ENCODE results near the gene RPL18.
"Not testable (repeated sequence)": the region's sequence is repeated elsewhere in the genome, so short reads cannot be mapped to it uniquely, and the experiment has no call there.

The RPL18 gene

DNA sequence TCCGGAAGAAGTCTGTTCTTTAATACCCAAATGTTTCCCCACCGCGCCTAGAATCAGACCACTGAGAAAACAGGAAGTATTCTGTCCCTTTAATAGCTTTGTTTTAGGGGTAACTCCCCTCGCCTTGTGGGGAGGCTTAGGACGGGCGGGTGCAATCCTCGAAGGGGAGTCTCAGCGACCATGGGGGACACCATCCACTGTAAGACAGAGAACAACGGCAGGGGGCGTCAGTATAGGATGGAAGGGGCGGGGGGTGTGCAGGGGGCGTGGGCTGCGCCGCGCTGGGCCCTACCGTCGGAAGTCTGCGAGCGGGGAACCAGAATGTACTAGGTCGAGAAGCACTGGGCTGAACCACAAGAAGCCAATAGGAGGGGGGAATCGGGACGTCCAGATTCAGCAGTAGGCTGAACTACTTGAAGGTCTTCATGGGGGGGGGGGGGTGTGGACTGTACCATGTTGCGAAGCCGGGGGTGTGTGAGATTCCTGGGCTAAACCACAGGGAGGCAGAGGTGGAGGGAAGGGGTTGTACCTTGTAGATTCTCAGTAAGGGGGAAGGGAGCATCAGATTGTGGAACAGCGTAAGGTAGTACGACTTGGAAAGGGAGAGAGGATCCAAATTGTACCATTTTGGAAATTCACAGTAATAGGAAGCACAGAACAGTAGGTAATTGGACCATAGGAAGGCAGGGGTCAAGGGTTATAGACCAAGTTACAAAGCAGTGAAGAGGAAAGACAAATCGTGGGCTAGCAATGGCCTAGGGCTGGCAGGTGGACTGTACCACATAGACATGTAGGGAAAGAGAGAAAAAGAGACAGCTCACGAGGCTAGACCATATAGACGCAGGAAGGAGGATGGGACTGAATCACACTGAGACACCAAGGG lies 19.2 kb upstream of the RPL18 start:
- TF ChIP-seq POLR2A (IDR thresholded peaks at IDR 0.05; ENCODE audit: low read length) (no peak), GATA1 (IDR thresholded peaks at IDR 0.05; ENCODE audit: low read depth, low read length) (no peak)
- DNase-seq: peak; percentile 86 to 91

DNA sequence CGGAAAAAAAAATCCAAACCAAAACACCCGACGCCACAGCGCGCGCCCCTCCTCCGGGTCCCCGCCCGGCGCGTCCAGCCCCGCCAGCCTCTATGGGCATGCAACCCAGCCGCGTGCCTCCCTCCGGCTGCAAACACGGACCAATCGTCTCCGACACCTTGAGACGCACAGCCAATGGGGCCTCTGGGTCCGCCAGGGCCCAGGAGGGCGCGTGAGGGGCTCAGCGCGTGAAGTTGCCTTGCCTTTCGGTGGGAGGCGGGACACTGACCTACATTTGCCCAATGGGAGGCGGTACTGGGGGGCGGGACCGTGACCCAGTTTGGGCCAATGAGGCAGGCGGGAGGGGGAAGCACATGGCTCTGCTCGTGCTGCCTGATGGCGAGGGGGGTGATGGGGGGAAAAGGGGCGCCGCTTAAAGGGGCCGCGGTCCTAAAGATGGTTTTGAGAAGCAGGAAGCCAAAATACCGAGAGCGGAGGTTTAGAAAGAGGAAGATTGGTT lies 18.5 kb upstream of the RPL18 start:
- peak; percentile 94 to 97 for DNase-seq
- no peak for TF ChIP-seq POLR2A (IDR thresholded peaks at IDR 0.05; ENCODE audit: low read length)

DNA sequence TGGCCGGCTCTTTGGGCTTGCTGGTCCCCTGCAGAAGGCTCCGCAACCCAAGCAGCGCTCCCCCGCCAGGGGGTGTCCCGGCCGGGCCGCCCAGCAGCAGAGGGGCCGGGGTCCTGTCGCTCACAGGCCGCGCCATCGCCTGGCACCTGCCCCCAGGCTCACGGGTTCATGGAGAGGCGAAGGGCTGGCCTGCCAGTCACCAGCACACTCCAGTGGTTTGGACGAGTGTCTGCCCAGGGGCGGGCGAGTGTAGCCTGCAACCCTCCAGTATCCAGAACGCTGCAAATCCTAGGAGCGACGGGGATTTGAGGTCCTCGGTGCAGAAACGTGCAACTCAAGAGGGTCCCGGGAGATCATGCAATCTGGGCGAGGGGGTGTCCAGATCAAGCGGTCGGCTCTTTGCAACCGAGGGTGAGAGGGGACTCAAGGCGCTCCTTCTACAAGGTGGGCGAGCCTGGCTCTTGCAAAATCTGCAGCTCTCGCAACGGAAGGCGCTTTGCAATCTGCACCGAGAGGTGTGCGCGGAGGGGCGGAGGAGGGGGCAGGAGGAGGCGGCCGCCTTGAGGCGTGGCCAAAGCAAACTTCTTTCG lies 18.0 kb upstream of the RPL18 start, which contains the start of gene DBP:
Gene DBP, minus strand, starts transcription at position 521 of the 590 bp plus-strand sequence. Its CDS starts 385 bp downstream, at position 136.
- no peak for TF ChIP-seq GATA1 (IDR thresholded peaks at IDR 0.05; ENCODE audit: low read depth, low read length)
- no peak for TF ChIP-seq POLR2A (IDR thresholded peaks at IDR 0.05; ENCODE audit: low read length)
- DNase-seq: no peak

GRCh38 chr19:48635966-48636858 lies 17.2 kb upstream of the RPL18 start:
- DNase-seq: no peak
- TF ChIP-seq POLR2A (IDR thresholded peaks at IDR 0.05; ENCODE audit: low read length) (no peak), GATA1 (IDR thresholded peaks at IDR 0.05; ENCODE audit: low read depth, low read length) (no peak)

DNA sequence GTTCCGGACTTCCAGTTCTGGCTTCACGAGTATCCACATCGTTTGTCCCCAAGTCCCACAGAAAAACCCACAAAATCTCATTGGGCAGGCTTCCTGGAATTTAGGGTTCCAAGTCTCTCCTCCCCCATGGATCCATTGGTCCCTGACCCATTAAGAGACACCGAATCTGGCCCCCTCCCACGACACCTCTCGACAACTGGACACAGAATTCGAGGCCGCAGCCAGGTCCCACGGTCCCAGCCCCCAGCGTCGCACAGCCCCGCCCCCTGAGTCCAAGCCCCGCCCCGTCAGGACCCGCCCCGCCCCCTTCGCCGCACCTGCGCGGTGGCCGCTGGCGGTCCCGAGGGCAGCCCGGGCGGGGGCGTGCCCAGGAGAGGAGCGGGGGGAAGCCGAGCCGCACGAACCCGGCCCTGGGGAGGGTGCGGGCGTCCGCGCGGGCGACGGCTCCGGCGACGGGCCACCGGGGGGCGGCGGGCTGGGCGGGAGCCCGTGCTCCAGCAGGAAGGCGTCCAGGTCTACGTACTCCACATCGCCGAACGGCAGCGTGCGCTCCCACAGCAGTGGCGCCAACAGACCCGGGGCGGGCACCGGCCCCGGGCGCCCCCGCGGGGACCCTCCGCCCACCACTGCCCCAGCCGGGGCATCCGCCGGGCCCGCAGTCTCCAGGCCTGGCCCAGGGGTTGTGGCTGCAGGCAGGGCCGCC lies 16.4 kb upstream of the RPL18 start:
- TF ChIP-seq GATA1 (IDR thresholded peaks at IDR 0.05; ENCODE audit: low read depth, low read length) (no peak), POLR2A (IDR thresholded peaks at IDR 0.05; ENCODE audit: low read length) (no peak)
- peak; percentile 81 to 89 for DNase-seq

DNA sequence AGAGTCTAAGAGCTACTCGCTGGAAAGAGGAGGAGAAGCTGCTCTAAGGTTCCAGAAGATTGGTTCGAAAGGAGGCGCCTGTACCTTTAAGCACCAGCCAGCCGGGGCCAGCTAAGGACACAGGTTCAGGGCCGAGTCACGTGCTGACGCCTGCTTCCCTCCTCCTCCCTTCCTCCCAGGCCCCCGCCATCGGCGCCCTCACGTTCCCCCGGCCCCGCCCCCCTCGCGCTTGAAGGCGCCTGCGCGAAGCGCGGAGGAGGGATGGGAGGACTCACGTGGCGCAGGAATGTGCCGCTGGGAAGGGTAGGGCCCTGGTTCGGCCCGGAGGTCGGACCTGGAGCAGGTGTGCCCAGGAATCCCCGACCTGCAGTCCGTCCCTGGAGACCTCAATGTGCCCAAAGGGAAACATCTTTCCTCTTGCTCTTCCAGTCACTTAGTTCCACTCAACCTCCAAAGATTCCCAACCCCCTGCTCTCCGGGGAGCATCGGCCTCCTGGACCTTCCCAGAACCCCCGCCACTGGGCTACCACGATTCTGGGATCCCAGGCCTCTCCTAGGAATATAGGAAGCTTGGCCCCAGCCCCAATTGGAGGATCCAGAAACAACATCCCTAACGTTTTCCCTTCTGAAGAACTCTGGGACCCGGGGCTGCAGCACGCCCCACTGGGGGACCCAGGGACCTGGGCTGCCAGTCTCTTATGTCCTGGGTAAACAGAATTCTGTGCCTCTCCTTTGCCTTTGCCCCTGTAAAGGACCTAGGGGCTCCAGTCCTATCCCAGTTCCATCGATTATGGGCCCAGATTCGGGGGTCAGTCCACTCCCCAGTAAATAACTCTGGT lies 15.7 kb upstream of the RPL18 start:
- DNase-seq: peak; percentile 97 to 98
- peak; percentile 50 for TF ChIP-seq POLR2A (IDR thresholded peaks at IDR 0.05; ENCODE audit: low read length)
- no peak for TF ChIP-seq GATA1 (IDR thresholded peaks at IDR 0.05; ENCODE audit: low read depth, low read length)

DNA sequence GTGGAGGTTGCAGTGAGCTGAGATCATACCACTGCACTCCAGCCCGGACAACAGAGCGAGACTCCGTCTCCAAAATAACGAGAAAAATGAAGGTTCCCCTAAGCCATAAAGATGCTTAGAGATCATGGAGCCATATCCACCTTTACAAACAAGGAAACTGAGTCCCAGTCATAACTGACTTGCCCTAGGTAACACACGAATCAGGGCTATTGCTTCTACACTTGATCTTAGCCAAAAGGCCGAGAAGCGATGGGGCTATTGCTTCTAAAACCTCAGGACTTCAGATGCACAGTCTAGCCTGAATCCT lies 15.0 kb upstream of the RPL18 start:
- no peak for DNase-seq
- TF ChIP-seq POLR2A (IDR thresholded peaks at IDR 0.05; ENCODE audit: low read length): peak; percentile 2
- TF ChIP-seq GATA1 (IDR thresholded peaks at IDR 0.05; ENCODE audit: low read depth, low read length): no peak

GRCh38 chr19:48633148-48634035 lies 14.4 kb upstream of the RPL18 start:
- peak in 1 of 2 experiments; percentile 61 for DNase-seq
- no peak for TF ChIP-seq GATA1 (IDR thresholded peaks at IDR 0.05; ENCODE audit: low read depth, low read length)
- TF ChIP-seq POLR2A (IDR thresholded peaks at IDR 0.05; ENCODE audit: low read length): peak; percentile 3

- no peak for TF ChIP-seq GATA1 (IDR thresholded peaks at IDR 0.05; ENCODE audit: low read depth, low read length)
- TF ChIP-seq POLR2A (IDR thresholded peaks at IDR 0.05; ENCODE audit: low read length): no peak
- peak in 1 of 2 experiments; percentile 76 for DNase-seq
Observed at GRCh38 chr19:48632692-48633147, 13.7 kb upstream of the RPL18 start.

DNA sequence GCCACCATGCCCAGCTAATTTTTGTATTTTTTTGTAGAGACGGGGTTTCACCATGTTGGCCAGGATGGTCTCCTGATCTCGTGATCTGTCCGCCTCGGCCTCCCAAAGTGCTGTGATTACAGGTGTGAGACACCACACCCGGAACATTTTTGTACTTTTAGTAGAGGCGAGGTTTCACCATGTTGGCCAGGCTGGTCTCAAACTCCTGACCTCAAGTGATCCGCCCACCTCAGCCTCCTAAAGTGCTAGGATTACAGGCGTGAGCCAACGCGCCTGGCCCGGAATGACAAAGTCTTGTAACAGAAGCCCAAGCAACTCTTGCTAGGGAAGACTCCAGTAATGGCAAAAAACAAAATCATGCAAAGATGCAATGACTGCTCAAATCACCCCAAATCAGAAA lies 13.3 kb upstream of the RPL18 start:
- DNase-seq: not testable (repeated sequence)

GRCh38 chr19:48631225-48631624 lies 12.2 kb upstream of the RPL18 start:
- TF ChIP-seq GATA1 (IDR thresholded peaks at IDR 0.05; ENCODE audit: low read depth, low read length) (no peak), POLR2A (IDR thresholded peaks at IDR 0.05; ENCODE audit: low read length) (peak; percentile 22)

More at GRCh38 chr19:48631225-48631624, 12.2 kb upstream of the RPL18 start:
- peak in 1 of 2 experiments; percentile 61 for DNase-seq

Data from erythroblast (primary cell).